ENCODE data around the gene GRK5. TPM values are rescaled to one million over a fixed set of nuclear protein-coding genes. Genes with fewer than 3 reads are reported as not detected.
A peak's percentile ranks its signal among the peaks of the same experiment; 100 is the strongest.

The GRK5 gene
- total and polyA plus RNA-seq, 5 donors from 2014 or later: 5.1 to 46.4 (median 14.5) TPM

DNA sequence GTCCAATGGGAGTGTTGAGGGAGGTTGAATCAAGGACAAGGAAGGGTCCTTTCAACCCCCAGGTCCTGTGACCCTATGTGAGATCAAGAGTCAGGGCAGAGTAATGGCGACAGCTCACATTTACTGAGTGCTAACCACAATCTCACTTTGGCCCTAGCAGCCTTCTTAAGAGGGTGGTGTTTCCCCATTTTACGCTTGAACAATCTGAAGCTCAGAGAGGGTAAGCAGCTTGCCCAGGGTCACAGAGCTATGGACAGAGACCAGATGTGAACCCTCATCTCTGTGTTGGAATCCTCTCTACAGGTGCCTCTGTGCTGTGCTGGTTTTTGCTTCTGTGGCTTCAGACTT lies 102.0 kb downstream of the GRK5 start:
- no peaks in the 10 kb centered on the region for H3K27me3 Mint-ChIP-seq
- Histone ChIP-seq H3K9me3 (ENCODE audit: control insufficient read depth in 2 of 2, low read length in 2 of 2) (no peaks in the 10 kb centered on the region), H3K36me3 (ENCODE audit: control insufficient read depth, insufficient read depth, low read length) (no peaks in the 10 kb centered on the region), H3K27ac (ENCODE audit: insufficient read depth, low read length, poor library complexity, severe bottlenecking) (no peak overlapping the region), H3K27me3 (ENCODE audit: control insufficient read depth, insufficient read depth, low read length) (no peaks in the 10 kb centered on the region), H3K4me1 (ENCODE audit: control insufficient read depth, insufficient read depth, low read length, poor library complexity, severe bottlenecking) (peaks cover 55% of the 10 kb centered on the region), H3K4me3 (ENCODE audit: low read depth, low read length) (no peak overlapping the region)
- peak overlapping the region in 1 of 4 donors; percentile 19 for H3K4me3 Mint-ChIP-seq
- peaks cover 0 to under 1% (median 0%) of the 10 kb centered on the region in 7 donors for H3K9me3 Mint-ChIP-seq
- H3K36me3 Mint-ChIP-seq: peaks cover 11% of the 10 kb centered on the region
- DNase-seq (no peak), ATAC-seq (ENCODE audit: low read depth in 2 of 2) (no peak)
- peak overlapping the region in 1 of 3 donors; percentile 7 for H3K27ac Mint-ChIP-seq
- peaks cover 11 to 80% (median 46%) of the 10 kb centered on the region in 4 donors for H3K4me1 Mint-ChIP-seq

DNA sequence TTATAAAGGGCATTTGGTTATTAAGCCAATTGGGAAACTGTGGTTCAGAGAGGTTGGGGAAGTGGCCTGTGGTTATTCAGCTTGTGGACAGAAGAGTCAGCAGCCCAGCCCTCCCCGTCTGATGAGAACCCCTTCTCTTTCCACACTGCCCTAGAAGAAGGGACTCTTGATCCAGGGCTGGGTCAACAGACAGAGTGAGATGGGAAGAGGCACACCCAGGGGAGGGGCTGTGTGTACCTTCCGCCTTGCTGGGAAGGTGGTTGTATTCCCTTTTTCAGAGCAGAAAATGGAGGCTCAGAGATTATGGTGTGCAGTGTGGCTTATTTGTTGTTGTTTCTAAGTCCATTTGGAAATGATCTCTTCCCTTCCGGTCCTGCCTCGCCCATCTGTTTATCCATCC lies 103.4 kb downstream of the GRK5 start:
- Mint-ChIP-seq H3K36me3 (peaks cover 11% of the 10 kb centered on the region), H3K27ac (peak overlapping the region in 1 of 3 donors; percentile 84), H3K4me3 (peak overlapping the region in 2 of 4 donors; percentile 12 to 23), H3K9me3 (no peaks in the 10 kb centered on the region), H3K4me1 (peaks cover 16 to 80% (median 50%) of the 10 kb centered on the region in 4 donors), H3K27me3 (no peaks in the 10 kb centered on the region)
- H3K4me3 ChIP-seq (ENCODE audit: low read depth, low read length): no peak overlapping the region
- H3K4me1 ChIP-seq (ENCODE audit: control insufficient read depth, insufficient read depth, low read length, poor library complexity, severe bottlenecking): peaks cover 55% of the 10 kb centered on the region
- H3K9me3 ChIP-seq (ENCODE audit: control insufficient read depth in 2 of 2, low read length in 2 of 2): no peaks in the 10 kb centered on the region
- no peaks in the 10 kb centered on the region for H3K27me3 ChIP-seq (ENCODE audit: control insufficient read depth, insufficient read depth, low read length)
- DNase-seq (no peak), ATAC-seq (ENCODE audit: low read depth in 2 of 2) (no peak)
- H3K36me3 ChIP-seq (ENCODE audit: control insufficient read depth, insufficient read depth, low read length): no peaks in the 10 kb centered on the region
- no peak overlapping the region for H3K27ac ChIP-seq (ENCODE audit: insufficient read depth, low read length, poor library complexity, severe bottlenecking)

DNA sequence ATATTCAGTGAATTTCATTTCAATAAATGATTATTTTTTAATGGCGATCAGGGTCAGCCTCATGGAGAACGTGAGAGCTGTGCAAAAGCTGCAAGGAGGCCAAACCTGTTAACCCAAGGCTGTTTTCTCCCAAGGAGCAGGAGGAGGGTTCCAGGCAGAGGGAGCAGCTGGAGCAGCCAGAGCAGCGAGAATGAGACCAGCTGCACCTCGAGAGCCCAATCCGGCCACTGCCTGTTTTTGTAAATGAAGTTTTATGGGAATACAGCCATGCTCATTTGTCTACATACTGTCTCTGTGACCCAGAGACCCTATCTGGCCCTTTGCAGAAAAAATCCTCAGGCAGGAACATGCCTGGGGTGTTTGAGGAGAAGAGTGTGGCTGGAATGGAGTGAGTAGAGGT lies 104.9 kb downstream of the GRK5 start:
- Mint-ChIP-seq H3K9me3 (no peaks in the 10 kb centered on the region), H3K27ac (peak overlapping the region in 2 of 3 donors; percentile 33 to 75), H3K4me1 (peaks cover 8 to 76% (median 42%) of the 10 kb centered on the region in 4 donors), H3K27me3 (no peaks in the 10 kb centered on the region), H3K4me3 (no peak overlapping the region), H3K36me3 (peaks cover 11% of the 10 kb centered on the region)
- no peak overlapping the region for H3K27ac ChIP-seq (ENCODE audit: insufficient read depth, low read length, poor library complexity, severe bottlenecking)
- DNase-seq: no peak
- no peaks in the 10 kb centered on the region for H3K36me3 ChIP-seq (ENCODE audit: control insufficient read depth, insufficient read depth, low read length)
- no peaks in the 10 kb centered on the region for H3K27me3 ChIP-seq (ENCODE audit: control insufficient read depth, insufficient read depth, low read length)
- H3K4me1 ChIP-seq (ENCODE audit: control insufficient read depth, insufficient read depth, low read length, poor library complexity, severe bottlenecking): peaks cover 47% of the 10 kb centered on the region
- ATAC-seq (ENCODE audit: low read depth in 2 of 2): no peak
- no peaks in the 10 kb centered on the region for H3K9me3 ChIP-seq (ENCODE audit: control insufficient read depth in 2 of 2, low read length in 2 of 2)
- no peak overlapping the region for H3K4me3 ChIP-seq (ENCODE audit: low read depth, low read length)

DNA sequence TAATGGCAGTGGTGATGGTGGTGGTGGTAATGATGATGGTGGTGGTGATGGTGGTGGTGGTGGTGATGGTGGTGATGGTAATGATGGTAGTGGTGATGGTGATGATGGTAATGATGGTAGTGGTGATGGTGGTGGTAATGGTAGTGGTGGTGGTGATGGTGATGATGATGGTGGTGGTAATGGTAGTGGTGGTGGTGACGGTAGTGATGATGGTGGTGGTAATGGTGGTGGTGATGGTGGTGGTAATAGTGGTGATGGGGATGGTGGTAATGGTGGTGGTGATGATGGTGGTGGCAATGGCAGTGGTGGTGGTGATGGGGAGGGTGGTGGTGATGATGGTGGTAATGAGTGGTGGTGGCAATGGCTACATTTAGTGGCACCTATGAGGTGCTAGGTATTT lies 105.7 kb downstream of the GRK5 start:
- Mint-ChIP-seq H3K9me3 (no peaks in the 10 kb centered on the region), H3K4me3 (peak overlapping the region in 2 of 4 donors; percentile 34 to 66), H3K27ac (peak overlapping the region in 2 of 3 donors; percentile 33 to 75), H3K4me1 (peaks cover 5 to 75% (median 40%) of the 10 kb centered on the region in 4 donors), H3K27me3 (no peaks in the 10 kb centered on the region), H3K36me3 (peaks cover 11% of the 10 kb centered on the region)
- no peaks in the 10 kb centered on the region for H3K9me3 ChIP-seq (ENCODE audit: control insufficient read depth in 2 of 2, low read length in 2 of 2)
- H3K4me1 ChIP-seq (ENCODE audit: control insufficient read depth, insufficient read depth, low read length, poor library complexity, severe bottlenecking): peaks cover 42% of the 10 kb centered on the region
- no peak for DNase-seq
- H3K36me3 ChIP-seq (ENCODE audit: control insufficient read depth, insufficient read depth, low read length): no peaks in the 10 kb centered on the region
- no peaks in the 10 kb centered on the region for H3K27me3 ChIP-seq (ENCODE audit: control insufficient read depth, insufficient read depth, low read length)
- no peak overlapping the region for H3K4me3 ChIP-seq (ENCODE audit: low read depth, low read length)
- no peak for ATAC-seq (ENCODE audit: low read depth in 2 of 2)
- H3K27ac ChIP-seq (ENCODE audit: insufficient read depth, low read length, poor library complexity, severe bottlenecking): no peak overlapping the region

DNA sequence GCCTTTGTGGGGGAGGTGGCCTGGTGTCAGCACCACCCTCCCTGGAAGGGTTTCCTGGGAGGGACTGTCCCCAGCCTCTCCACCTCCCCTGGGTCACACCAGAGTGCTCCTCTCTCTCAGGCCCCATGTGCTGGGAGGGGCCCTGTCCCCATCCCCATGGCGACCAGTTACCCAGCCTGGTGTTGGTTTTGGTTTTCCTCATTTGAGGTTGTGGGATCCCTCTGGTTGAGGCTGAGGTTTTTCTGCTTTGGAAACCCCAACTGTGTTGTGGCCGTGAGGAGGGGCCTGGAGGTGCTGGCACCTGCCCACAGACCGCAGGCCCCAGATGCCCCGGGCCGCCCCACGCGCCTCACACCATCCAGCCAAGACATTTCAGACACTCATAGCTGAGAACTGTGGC lies 106.3 kb downstream of the GRK5 start:
- Mint-ChIP-seq H3K36me3 (peaks cover 11% of the 10 kb centered on the region), H3K27ac (peak overlapping the region in 1 of 3 donors; percentile 33), H3K4me1 (peaks cover 5 to 77% (median 39%) of the 10 kb centered on the region in 4 donors), H3K27me3 (no peaks in the 10 kb centered on the region), H3K4me3 (peak overlapping the region in 2 of 4 donors; percentile 34 to 62), H3K9me3 (no peaks in the 10 kb centered on the region)
- no peak overlapping the region for H3K4me3 ChIP-seq (ENCODE audit: low read depth, low read length)
- H3K27me3 ChIP-seq (ENCODE audit: control insufficient read depth, insufficient read depth, low read length): no peaks in the 10 kb centered on the region
- peak in 1 of 3 donors; percentile 50 for DNase-seq
- H3K27ac ChIP-seq (ENCODE audit: insufficient read depth, low read length, poor library complexity, severe bottlenecking): no peak overlapping the region
- H3K36me3 ChIP-seq (ENCODE audit: control insufficient read depth, insufficient read depth, low read length): no peaks in the 10 kb centered on the region
- peaks cover 42% of the 10 kb centered on the region for H3K4me1 ChIP-seq (ENCODE audit: control insufficient read depth, insufficient read depth, low read length, poor library complexity, severe bottlenecking)
- peak; percentile 9 to 30 for ATAC-seq (ENCODE audit: low read depth in 2 of 2)
- no peaks in the 10 kb centered on the region for H3K9me3 ChIP-seq (ENCODE audit: control insufficient read depth in 2 of 2, low read length in 2 of 2)

DNA sequence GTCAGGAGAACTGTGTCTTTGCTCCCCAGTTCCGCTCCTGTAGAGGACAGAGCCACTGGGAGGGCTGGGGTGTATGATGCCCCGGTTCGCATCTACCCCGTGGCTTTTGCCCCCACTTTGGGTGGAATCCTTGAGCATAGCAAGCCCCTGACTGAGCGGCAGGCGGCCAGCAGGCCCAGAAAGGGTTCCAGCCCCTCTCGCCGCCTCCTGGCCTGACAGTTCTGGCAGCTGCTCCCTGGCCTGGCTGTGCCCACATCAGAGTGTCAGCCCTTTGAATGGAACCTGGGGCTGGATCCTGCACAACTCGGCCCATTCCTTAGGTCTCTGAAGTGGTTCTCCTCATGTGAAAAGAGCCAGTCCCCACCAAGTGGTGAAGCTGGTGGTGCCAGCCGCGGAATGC lies 106.7 kb downstream of the GRK5 start:
- DNase-seq (no peak), ATAC-seq (ENCODE audit: low read depth in 2 of 2) (no peak)
- peaks cover 5 to 78% (median 40%) of the 10 kb centered on the region in 4 donors for H3K4me1 Mint-ChIP-seq
- no peaks in the 10 kb centered on the region for H3K9me3 ChIP-seq (ENCODE audit: control insufficient read depth in 2 of 2, low read length in 2 of 2)
- no peak overlapping the region for H3K27ac Mint-ChIP-seq
- peak overlapping the region in 1 of 4 donors; percentile 16 for H3K4me3 Mint-ChIP-seq
- H3K27ac ChIP-seq (ENCODE audit: insufficient read depth, low read length, poor library complexity, severe bottlenecking): no peak overlapping the region
- no peak overlapping the region for H3K4me3 ChIP-seq (ENCODE audit: low read depth, low read length)
- H3K27me3 ChIP-seq (ENCODE audit: control insufficient read depth, insufficient read depth, low read length): no peaks in the 10 kb centered on the region
- peaks cover 11% of the 10 kb centered on the region for H3K36me3 Mint-ChIP-seq
- H3K27me3 Mint-ChIP-seq: no peaks in the 10 kb centered on the region
- no peaks in the 10 kb centered on the region for H3K36me3 ChIP-seq (ENCODE audit: control insufficient read depth, insufficient read depth, low read length)
- H3K9me3 Mint-ChIP-seq: no peaks in the 10 kb centered on the region
- peaks cover 42% of the 10 kb centered on the region for H3K4me1 ChIP-seq (ENCODE audit: control insufficient read depth, insufficient read depth, low read length, poor library complexity, severe bottlenecking)

DNA sequence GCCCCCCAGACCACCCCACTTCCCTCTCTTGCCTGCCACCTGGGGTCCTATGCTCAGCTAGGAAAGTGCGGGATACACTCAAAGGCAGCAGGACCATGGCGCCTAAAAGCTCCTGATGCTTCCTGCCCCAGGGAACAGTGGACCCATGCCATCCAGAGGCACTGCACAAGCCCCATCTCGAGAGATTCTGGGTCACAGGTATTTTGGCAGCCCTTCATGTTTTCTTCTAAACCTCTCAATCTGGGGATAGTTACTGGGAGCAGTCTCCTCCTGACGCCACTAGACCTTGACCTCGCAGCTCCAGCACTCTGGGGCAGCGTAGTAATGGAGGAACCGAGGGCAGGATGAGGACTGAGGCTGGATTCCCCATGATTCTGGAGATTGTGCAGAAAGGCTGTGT lies 107.1 kb downstream of the GRK5 start:
- DNase-seq (no peak), ATAC-seq (ENCODE audit: low read depth in 2 of 2) (no peak)
- H3K4me1 ChIP-seq (ENCODE audit: control insufficient read depth, insufficient read depth, low read length, poor library complexity, severe bottlenecking): peaks cover 42% of the 10 kb centered on the region
- no peak overlapping the region for H3K27ac ChIP-seq (ENCODE audit: insufficient read depth, low read length, poor library complexity, severe bottlenecking)
- H3K4me3 Mint-ChIP-seq: peak overlapping the region in 1 of 4 donors; percentile 16
- peaks cover 5 to 76% (median 41%) of the 10 kb centered on the region in 4 donors for H3K4me1 Mint-ChIP-seq
- no peaks in the 10 kb centered on the region for H3K27me3 ChIP-seq (ENCODE audit: control insufficient read depth, insufficient read depth, low read length)
- H3K4me3 ChIP-seq (ENCODE audit: low read depth, low read length): no peak overlapping the region
- H3K27me3 Mint-ChIP-seq: no peaks in the 10 kb centered on the region
- peak overlapping the region in 1 of 3 donors; percentile 60 for H3K27ac Mint-ChIP-seq
- H3K9me3 ChIP-seq (ENCODE audit: control insufficient read depth in 2 of 2, low read length in 2 of 2): no peaks in the 10 kb centered on the region
- H3K9me3 Mint-ChIP-seq: no peaks in the 10 kb centered on the region
- H3K36me3 Mint-ChIP-seq: peaks cover 11% of the 10 kb centered on the region
- no peaks in the 10 kb centered on the region for H3K36me3 ChIP-seq (ENCODE audit: control insufficient read depth, insufficient read depth, low read length)

All from CD4-positive, CD25-positive, alpha-beta regulatory T cell (primary cell).